ENCODE measurements around the gene PDE3A. TPM values are rescaled to one million over a fixed set of nuclear protein-coding genes. Genes with fewer than 3 reads are reported as not detected.
A peak's percentile ranks its signal among the peaks of the same experiment; 100 is the strongest.

PDE3A gene
- total and polyA plus RNA-seq, 8 donors: 4.9 to 16.5 (median 12.6) TPM

DNA sequence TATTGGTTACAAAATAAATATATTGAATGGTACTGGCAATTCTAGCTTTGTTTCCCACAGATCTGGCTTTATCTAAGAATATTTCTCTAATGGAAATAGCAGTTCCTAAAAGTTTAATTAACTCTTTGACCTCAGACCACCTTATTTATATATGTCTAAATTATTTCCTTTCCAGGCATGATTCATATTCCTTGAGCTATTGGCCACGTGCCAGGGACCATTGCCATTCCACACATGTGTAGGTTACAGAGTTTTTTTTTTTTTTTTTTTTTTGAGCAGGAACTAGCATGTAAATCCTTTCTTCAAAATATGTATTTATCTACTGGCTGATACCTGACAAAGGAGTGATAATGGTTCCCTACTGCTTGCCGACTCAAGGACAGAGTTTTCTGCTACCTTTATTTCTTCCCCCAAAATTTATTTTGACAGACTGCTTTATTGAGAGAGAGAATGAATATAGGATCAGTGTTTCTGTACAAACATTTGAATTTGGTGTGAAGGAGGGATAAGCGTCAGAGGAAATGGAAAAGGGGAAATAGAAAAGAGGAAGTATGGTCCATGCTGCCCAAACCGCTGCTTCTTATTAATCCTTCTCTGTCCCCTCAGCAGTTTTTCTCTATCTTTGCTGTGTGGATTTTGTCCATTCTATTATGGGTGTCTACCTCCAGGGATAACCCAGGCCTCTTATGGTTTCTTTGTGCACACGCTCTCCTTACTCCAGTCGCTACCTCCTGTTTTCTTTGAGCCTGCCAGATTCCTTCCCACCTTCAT lies 36.4 kb downstream of the PDE3A start:
- H3K4me3 ChIP-seq: no peak overlapping the region
- TF ChIP-seq, protein P1, sequence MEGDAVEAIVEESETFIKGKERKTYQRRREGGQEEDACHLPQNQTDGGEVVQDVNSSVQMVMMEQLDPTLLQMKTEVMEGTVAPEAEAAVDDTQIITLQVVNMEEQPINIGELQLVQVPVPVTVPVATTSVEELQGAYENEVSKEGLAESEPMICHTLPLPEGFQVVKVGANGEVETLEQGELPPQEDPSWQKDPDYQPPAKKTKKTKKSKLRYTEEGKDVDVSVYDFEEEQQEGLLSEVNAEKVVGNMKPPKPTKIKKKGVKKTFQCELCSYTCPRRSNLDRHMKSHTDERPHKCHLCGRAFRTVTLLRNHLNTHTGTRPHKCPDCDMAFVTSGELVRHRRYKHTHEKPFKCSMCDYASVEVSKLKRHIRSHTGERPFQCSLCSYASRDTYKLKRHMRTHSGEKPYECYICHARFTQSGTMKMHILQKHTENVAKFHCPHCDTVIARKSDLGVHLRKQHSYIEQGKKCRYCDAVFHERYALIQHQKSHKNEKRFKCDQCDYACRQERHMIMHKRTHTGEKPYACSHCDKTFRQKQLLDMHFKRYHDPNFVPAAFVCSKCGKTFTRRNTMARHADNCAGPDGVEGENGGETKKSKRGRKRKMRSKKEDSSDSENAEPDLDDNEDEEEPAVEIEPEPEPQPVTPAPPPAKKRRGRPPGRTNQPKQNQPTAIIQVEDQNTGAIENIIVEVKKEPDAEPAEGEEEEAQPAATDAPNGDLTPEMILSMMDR (IDR thresholded peaks at IDR 0.05): no peak
- DNase-seq (peak in 2 of 6 donors; percentile 26 to 53), ATAC-seq (peak in 2 of 4 donors; percentile 44 to 61), FAIRE-seq (no peak)
- WGBS, 2 donors: 62 to 70% methylated on average over 6 of the region's 6 CpGs
- H3K27me3 ChIP-seq: no peaks in the 10 kb centered on the region
- peaks cover 0 to 14% (median 0%) of the 10 kb centered on the region in 3 donors for H3K4me1 ChIP-seq
- no peaks in the 10 kb centered on the region for H3K36me3 ChIP-seq
- H3K27ac ChIP-seq: no peak overlapping the region
- H3K9me3 ChIP-seq: no peaks in the 10 kb centered on the region
- intact Hi-C loops (cut with DNase I): no loop called here

GRCh38 chr12:20409607-20410377 lies 41.5 kb downstream of the PDE3A start:
- no peaks in the 10 kb centered on the region for H3K36me3 ChIP-seq
- intact Hi-C loops (cut with DNase I): no loop called here
- TF ChIP-seq, protein P1 (IDR thresholded peaks at IDR 0.05): no peak
- no peak overlapping the region for H3K4me3 ChIP-seq
- H3K27ac ChIP-seq: no peak overlapping the region
- WGBS, 2 donors: 58 to 70% methylated on average over 2 of the region's 2 CpGs
- no peak for FAIRE-seq
- no peak for DNase-seq
- no peaks in the 10 kb centered on the region for H3K27me3 ChIP-seq
- H3K4me1 ChIP-seq: peaks cover 0 to under 1% (median 0%) of the 10 kb centered on the region in 3 donors
- no peak for ATAC-seq
- no peaks in the 10 kb centered on the region for H3K9me3 ChIP-seq

DNA sequence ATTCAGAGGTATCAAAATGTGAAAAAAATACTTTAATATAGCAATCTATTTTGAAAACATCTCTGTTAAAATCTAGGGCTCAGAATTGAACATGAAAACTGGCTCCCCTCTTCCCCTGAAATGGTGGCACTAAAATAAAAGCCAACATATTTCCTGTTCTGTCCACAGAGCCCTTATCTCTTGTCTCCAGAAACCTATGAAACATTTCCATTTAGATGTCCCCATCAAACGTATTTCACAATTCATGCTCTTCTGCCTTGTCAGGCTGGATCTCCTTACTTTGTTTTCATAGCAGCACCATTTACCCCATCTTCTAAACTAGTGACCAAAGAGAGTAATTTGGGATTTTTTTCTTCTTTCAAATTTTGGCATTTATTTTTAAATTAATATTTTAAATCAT lies 42.4 kb downstream of the PDE3A start:
- Histone ChIP-seq H3K27me3 (no peaks in the 10 kb centered on the region), H3K36me3 (no peaks in the 10 kb centered on the region), H3K27ac (no peak overlapping the region), H3K9me3 (no peaks in the 10 kb centered on the region), H3K4me3 (no peak overlapping the region), H3K4me1 (peaks cover 0 to 4% (median 0%) of the 10 kb centered on the region in 3 donors)
- ATAC-seq (no peak), DNase-seq (no peak), FAIRE-seq (no peak)
- 34 to 37% methylated on average over 1 of the region's 1 CpG for WGBS, 2 donors
- TF ChIP-seq, protein P1 (IDR thresholded peaks at IDR 0.05): no peak
- intact Hi-C loops (cut with DNase I): no loop called here

DNA sequence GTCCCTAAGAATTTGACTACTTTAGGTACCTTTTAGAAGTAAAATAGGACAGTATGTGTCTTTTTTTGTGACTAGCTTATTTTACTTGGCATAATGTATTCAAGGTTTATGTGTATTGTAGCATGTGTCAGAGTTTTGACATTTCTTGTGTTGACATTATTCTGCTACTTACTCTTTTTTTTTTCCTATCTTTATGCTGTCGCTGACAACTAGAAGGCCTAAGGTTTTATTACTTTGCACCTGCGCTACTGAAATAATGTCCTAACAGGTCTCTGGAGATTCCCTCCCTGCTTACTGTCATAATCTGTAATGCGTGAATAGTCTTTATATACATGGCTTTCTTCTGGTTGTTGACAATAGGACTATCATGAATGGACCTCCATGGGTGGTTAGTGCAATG lies 43.0 kb downstream of the PDE3A start:
- no peak for FAIRE-seq
- intact Hi-C loops (cut with DNase I): no loop called here
- Histone ChIP-seq H3K27me3 (no peaks in the 10 kb centered on the region), H3K27ac (no peak overlapping the region), H3K9me3 (no peaks in the 10 kb centered on the region), H3K36me3 (no peaks in the 10 kb centered on the region), H3K4me1 (peaks cover 0 to 4% (median 0%) of the 10 kb centered on the region in 3 donors), H3K4me3 (no peak overlapping the region)
- ATAC-seq: no peak
- 61 to 69% methylated on average over 3 of the region's 3 CpGs for WGBS, 2 donors
- TF ChIP-seq, protein P1 (IDR thresholded peaks at IDR 0.05): no peak
- DNase-seq: no peak

All from pancreas (tissue), 10 donors.